ENCODE measurements around the gene LARGE1.

LARGE1 gene

GRCh38 chr22:33605666-33606065 lies 314.6 kb downstream of the LARGE1 start:
- DNase-seq (ENCODE audit: extremely low read depth in 1 of 2, low read depth in 1 of 2): no peak

- no peak for DNase-seq (ENCODE audit: extremely low read depth in 1 of 2, low read depth in 1 of 2)
These were observed 315.1 kb downstream of the LARGE1 start for GRCh38 chr22:33605221-33605620.

GRCh38 chr22:33601062-33601461 lies 319.2 kb downstream of the LARGE1 start:
- no peak for DNase-seq (ENCODE audit: extremely low read depth in 1 of 2, low read depth in 1 of 2)

- DNase-seq (ENCODE audit: extremely low read depth in 1 of 2, low read depth in 1 of 2): no peak
These were observed 319.7 kb downstream of the LARGE1 start for GRCh38 chr22:33600595-33600994.

- no peak for DNase-seq (ENCODE audit: extremely low read depth in 1 of 2, low read depth in 1 of 2)
These were observed 320.2 kb downstream of the LARGE1 start for GRCh38 chr22:33600113-33600512.

GRCh38 chr22:33599596-33599995 lies 320.7 kb downstream of the LARGE1 start:
- DNase-seq (ENCODE audit: extremely low read depth in 1 of 2, low read depth in 1 of 2): no peak

GRCh38 chr22:33598821-33599220 lies 321.5 kb downstream of the LARGE1 start:
- no peak for DNase-seq (ENCODE audit: extremely low read depth in 1 of 2, low read depth in 1 of 2)

- DNase-seq (ENCODE audit: extremely low read depth in 1 of 2, low read depth in 1 of 2): no peak
These were observed 322.8 kb downstream of the LARGE1 start for GRCh38 chr22:33597274-33597985.

- no peak for DNase-seq (ENCODE audit: extremely low read depth in 1 of 2, low read depth in 1 of 2)
These were observed 326.5 kb downstream of the LARGE1 start for GRCh38 chr22:33593818-33594217.

GRCh38 chr22:33591946-33592345 lies 328.3 kb downstream of the LARGE1 start:
- DNase-seq (ENCODE audit: extremely low read depth in 1 of 2, low read depth in 1 of 2): no peak

GRCh38 chr22:33589297-33589696 lies 331.0 kb downstream of the LARGE1 start:
- DNase-seq (ENCODE audit: extremely low read depth in 1 of 2, low read depth in 1 of 2): no peak

- no peak for DNase-seq (ENCODE audit: extremely low read depth in 1 of 2, low read depth in 1 of 2)
These were observed 331.4 kb downstream of the LARGE1 start for GRCh38 chr22:33588860-33589259.

GRCh38 chr22:33584152-33584551 lies 336.1 kb downstream of the LARGE1 start:
- no peak for DNase-seq (ENCODE audit: extremely low read depth in 1 of 2, low read depth in 1 of 2)

- DNase-seq (ENCODE audit: extremely low read depth in 1 of 2, low read depth in 1 of 2): no peak
These were observed 337.4 kb downstream of the LARGE1 start for GRCh38 chr22:33582822-33583400.

- DNase-seq (ENCODE audit: extremely low read depth in 1 of 2, low read depth in 1 of 2): no peak
These were observed 340.0 kb downstream of the LARGE1 start for GRCh38 chr22:33580310-33580709.

- peak in 1 of 2 donors; percentile 8 for DNase-seq (ENCODE audit: extremely low read depth in 1 of 2, low read depth in 1 of 2)
These were observed 340.7 kb downstream of the LARGE1 start for GRCh38 chr22:33579448-33580093.

GRCh38 chr22:33578752-33579151 lies 341.5 kb downstream of the LARGE1 start:
- DNase-seq (ENCODE audit: extremely low read depth in 1 of 2, low read depth in 1 of 2): no peak

- no peak for DNase-seq (ENCODE audit: extremely low read depth in 1 of 2, low read depth in 1 of 2)
These were observed 342.3 kb downstream of the LARGE1 start for GRCh38 chr22:33577862-33578411.

GRCh38 chr22:33576205-33576604 lies 344.1 kb downstream of the LARGE1 start:
- DNase-seq (ENCODE audit: extremely low read depth in 1 of 2, low read depth in 1 of 2): no peak

- DNase-seq (ENCODE audit: extremely low read depth in 1 of 2, low read depth in 1 of 2): no peak
These were observed 344.5 kb downstream of the LARGE1 start for GRCh38 chr22:33575771-33576170.

- DNase-seq (ENCODE audit: extremely low read depth in 1 of 2, low read depth in 1 of 2): no peak
These were observed 345.2 kb downstream of the LARGE1 start for GRCh38 chr22:33575041-33575440.

GRCh38 chr22:33573479-33573878 lies 346.8 kb downstream of the LARGE1 start:
- DNase-seq (ENCODE audit: extremely low read depth in 1 of 2, low read depth in 1 of 2): no peak
